Ovary (tissue), 9 donors: ENCODE data around the gene ACSS1. TPM values are rescaled to one million over a fixed set of nuclear protein-coding genes. Genes with fewer than 3 reads are reported as not detected.

Source experiments
- DNase-seq, 5 donors: peaks; one replicate each; pipeline ENCODE4 v3.0.0-alpha.2; 2019 to 2020
- H3K27ac ChIP-seq, 2 donors: fragments of 200-600 bp; one replicate each; pipeline versions ENCODE4 v1.5.1 to v1.8.0; 2019 to 2022
- H3K27me3 ChIP-seq: fragments of 200-600 bp; one replicate; pipeline ENCODE4 v1.8.0; 2022
- H3K36me3 ChIP-seq: fragments of 200-600 bp; sonication (generic); one replicate; pipeline ENCODE4 v1.5.1; 2019
- H3K4me1 ChIP-seq: one replicate; pipeline ENCODE4 v1.8.1; 2013; ENCODE audit warnings: mild to moderate bottlenecking, moderate library complexity; ENCODE audit not compliant: insufficient read depth
- H3K4me3 ChIP-seq: fragments of 200-600 bp; sonication (generic); one replicate; pipeline ENCODE4 v1.5.1; 2017
- H3K9me3 ChIP-seq, 2 donors: fragments of 200-600 bp in 1 of 2; sonication (generic) in 1 of 2; one replicate each; pipeline versions ENCODE4 v1.5.1 to v1.8.1; 2013 to 2019; ENCODE audit warnings: mild to moderate bottlenecking in 1 of 2, moderate library complexity in 1 of 2
- CTCF ChIP-seq, 3 donors: fragments of 450-650 bp in 2 of 3; fragments of 200-600 bp in 1 of 3; IDR thresholded peaks; one replicate each; pipeline versions ENCODE4 v1.5.1 to v1.8.0; 2016 to 2022; ENCODE audit warnings: antibody characterized with exemption in 3 of 3, mild to moderate bottlenecking in 1 of 3
- EP300 ChIP-seq: sonication (generic); formaldehyde crosslinking; IDR thresholded peaks from one replicate; pipeline ENCODE4 v1.6.1; 2017; ENCODE audit warnings: antibody characterized with exemption
- POLR2A ChIP-seq: fragments of 450-650 bp; IDR thresholded peaks from one replicate; pipeline ENCODE4 v1.6.1; 2017; ENCODE audit warnings: antibody characterized with exemption, mild to moderate bottlenecking, moderate library complexity
- WGBS, 3 donors: extraction: QIAGEN DNeasy Blood & Tissue Kit in 1 of 3; methylation state at CpG; one replicate each; pipeline versions ENCODE4 v1.1.5 to v1.1.7; 2013 to 2017; 5-methylcytosine and 5-hydroxymethylcytosine counted together
- intact Hi-C, 4 donors: fragments of 100-400 bp; cut with DNase I; formaldehyde crosslinking; loops; one replicate each; pipeline versions ENCODE4 v1.11.0 to v1.15.1; 2022 to 2023
- polyA plus RNA-seq, 2 donors: library from polyadenylated mRNA; stranded (reverse); fragments of 200-250 nt in 1 of 2; fragments of 350-450 nt in 1 of 2; fragmentation: Illumina TruSeq in 1 of 2; extraction: RNeasy Lipid Tissue Mini Kit (QIAGEN cat#74804) in 1 of 2; gene quantifications; one replicate each; pipeline ENCODE4 v1.2.3, GENCODE V29; 2013 to 2014
- total RNA-seq, 7 donors: library from RNA; depleted of rRNA in 2 of 7; stranded (reverse); fragments of >200 nt in 2 of 7; fragmentation: NEBNext Ultra II Directional in 3 of 7; extraction: Animal tissue kit (Norgen Biotek cat#: 25700) in 3 of 7; gene quantifications; one replicate each; pipeline versions ENCODE4 v1.1.0 to v1.2.4, GENCODE V29; 2016 to 2023
- donor health status: DM: no; HTN: no; CAD: no; lungs with moderate emphysema.
- donor health status: DM: no; HTN: no; CAD: no.
- donor health status: Bipolar disorder and iron deficiency.
- donor health status: DM: yes; HTN: yes; CAD: no.
- donor health status: DM: no; HTN: no; CAD: no.
- donor health status: DM: yes; HTN: yes; CAD: no.

The ACSS1 gene
- total and polyA plus RNA-seq, 9 donors = 13.1 to 37.0 (median 29.0) TPM

GRCh38 chr20:25022680-25023079 is 35.3 kb downstream of the ACSS1 start:
- Histone ChIP-seq H3K4me3 (no peak overlapping the region), H3K4me1 (peaks cover 8% of the 10 kb centered on the region), H3K9me3 (no peaks in the 10 kb centered on the region), H3K27me3 (no peaks in the 10 kb centered on the region), H3K36me3 (no peaks in the 10 kb centered on the region), H3K27ac (no peak overlapping the region)
- WGBS, 3 donors = 70 to 80% (median 73%) methylated on average over 11 of the region's 11 CpGs
- no peak for TF ChIP-seq EP300
- no peak for TF ChIP-seq POLR2A
- no peak for TF ChIP-seq CTCF (IDR thresholded peaks at IDR 0.05)
- intact Hi-C loops = no loop called here
- DNase-seq = peak in 2 of 5 donors; percentile 22 to 30

DNA sequence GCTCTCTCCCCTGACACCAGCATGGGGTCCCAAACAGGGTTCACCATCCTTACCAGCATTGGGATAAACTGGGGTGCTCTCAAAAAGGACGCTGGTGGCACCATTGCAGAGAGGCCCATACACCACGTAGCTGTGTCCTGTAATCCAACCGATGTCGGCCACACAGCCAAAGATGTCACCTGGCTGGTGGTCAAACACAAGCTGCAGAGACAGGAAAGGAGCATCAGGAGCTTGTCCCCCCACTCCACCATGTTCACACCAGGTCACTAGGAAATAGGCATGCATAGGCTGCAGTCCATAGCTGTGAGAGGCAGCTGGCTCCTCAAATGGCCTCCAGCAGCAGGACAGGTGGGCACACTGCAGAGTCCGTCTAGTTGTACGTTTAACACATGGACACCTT is 36.6 kb downstream of the ACSS1 start:
- 94 to 97% (median 96%) methylated on average over 6 of the region's 6 CpGs for WGBS, 3 donors
- Histone ChIP-seq H3K4me3 (no peak overlapping the region), H3K36me3 (no peaks in the 10 kb centered on the region)

GRCh38 chr20:25020901-25021301 is 37.0 kb downstream of the ACSS1 start:
- Histone ChIP-seq H3K36me3 (no peaks in the 10 kb centered on the region), H3K9me3 (no peaks in the 10 kb centered on the region), H3K27me3 (no peaks in the 10 kb centered on the region), H3K4me3 (no peak overlapping the region), H3K27ac (no peak overlapping the region), H3K4me1 (peaks cover 8% of the 10 kb centered on the region)
- intact Hi-C loops = no loop called here
- DNase-seq = no peak
- 84 to 94% (median 89%) methylated on average over 6 of the region's 6 CpGs for WGBS, 3 donors
- TF ChIP-seq POLR2A (no peak), CTCF (IDR thresholded peaks at IDR 0.05) (no peak), EP300 (no peak)

More for the DNA sequence above, 36.6 kb downstream of the ACSS1 start:
- peak in 1 of 5 donors; percentile 8 for DNase-seq
- H3K27ac ChIP-seq = no peak overlapping the region
- no peaks in the 10 kb centered on the region for H3K9me3 ChIP-seq
- intact Hi-C loops = no loop called here
- H3K4me1 ChIP-seq = peaks cover 8% of the 10 kb centered on the region
- TF ChIP-seq POLR2A = no peak
- no peak for TF ChIP-seq EP300
- no peak for TF ChIP-seq CTCF (IDR thresholded peaks at IDR 0.05)
- H3K27me3 ChIP-seq = no peaks in the 10 kb centered on the region

DNA sequence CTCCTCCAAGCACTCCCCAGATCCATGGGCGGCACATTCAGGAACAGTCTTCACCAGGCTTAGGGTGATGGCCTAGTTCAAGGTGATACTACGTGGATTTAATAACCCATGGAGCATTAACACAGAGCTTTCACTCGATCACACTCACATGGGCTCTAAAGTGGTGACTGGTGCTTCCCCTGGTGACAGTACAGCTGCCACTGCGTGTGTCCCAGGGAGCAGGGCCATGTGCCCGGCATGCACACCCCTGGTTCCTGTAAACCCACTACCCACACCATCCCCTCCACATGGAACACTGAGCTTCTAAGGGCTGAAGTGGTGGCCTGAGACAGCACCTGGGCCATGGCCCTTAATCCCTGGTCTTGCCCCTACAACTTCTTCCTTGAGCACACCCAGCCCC is 37.6 kb downstream of the ACSS1 start:
- H3K27me3 ChIP-seq = no peaks in the 10 kb centered on the region
- no peaks in the 10 kb centered on the region for H3K36me3 ChIP-seq
- no peak for TF ChIP-seq CTCF (IDR thresholded peaks at IDR 0.05)
- no peak for TF ChIP-seq POLR2A
- no peak for TF ChIP-seq EP300
- DNase-seq = peak in 1 of 5 donors; percentile 4
- intact Hi-C loops = no loop called here
- H3K9me3 ChIP-seq = no peaks in the 10 kb centered on the region
- no peak overlapping the region for H3K4me3 ChIP-seq
- 94 to 96% (median 95%) methylated on average over 5 of the region's 5 CpGs for WGBS, 3 donors
- H3K27ac ChIP-seq = no peak overlapping the region
- peaks cover 6% of the 10 kb centered on the region for H3K4me1 ChIP-seq
